GM19023 (cell line): ENCODE results near the gene SEPTIN8.
"Not testable (repeated sequence)": the region's sequence is repeated elsewhere in the genome, so short reads cannot be mapped to it uniquely, and the experiment has no call there.

Experiments
- ATAC-seq: cut with Tn5 transposase; IDR thresholded peaks from one replicate; pipeline ENCODE4 v1.9.1; 2021; ENCODE audit warnings: mild to moderate bottlenecking, moderate library complexity; ENCODE audit not compliant: unreplicated experiment

Gene SEPTIN8

DNA sequence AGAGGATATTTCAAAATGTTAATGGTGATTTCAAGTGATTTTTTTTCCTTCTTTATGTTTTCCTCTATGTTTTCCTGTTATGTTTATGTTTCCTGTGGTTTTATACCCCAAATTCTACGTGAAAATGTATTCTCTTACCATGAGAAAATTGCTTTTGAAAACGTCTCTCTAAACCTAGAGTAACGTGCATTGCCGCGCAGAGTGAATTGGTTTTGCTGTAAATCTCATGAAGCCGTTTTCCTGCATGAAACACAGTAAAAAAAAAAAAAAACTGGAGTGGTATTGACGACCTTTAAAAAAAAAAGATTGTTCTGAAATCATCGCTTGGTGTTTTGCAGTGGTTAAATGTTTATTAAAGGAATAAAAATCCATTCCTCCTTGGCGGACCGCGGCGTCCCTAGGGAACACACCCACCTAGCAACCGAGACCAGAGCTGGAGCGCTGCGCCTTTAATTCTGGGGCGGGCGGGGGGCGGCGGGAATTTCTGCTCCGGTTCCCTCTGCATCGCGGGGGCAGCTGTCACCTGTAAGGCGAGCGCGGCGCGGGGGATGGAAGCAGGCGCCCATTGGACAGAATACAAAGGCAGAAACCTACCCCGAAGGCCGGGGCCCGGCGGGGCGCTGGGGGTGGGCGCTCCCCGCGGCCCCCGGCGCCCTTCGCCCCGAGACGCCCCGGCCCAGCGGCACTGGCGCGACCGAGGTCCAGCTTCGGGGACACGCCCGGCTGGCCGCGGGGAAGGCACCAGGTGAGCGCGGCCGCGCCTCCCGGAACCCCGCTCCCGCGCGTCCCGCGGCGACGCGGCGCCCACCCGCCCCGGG is 36.0 kb upstream of the SEPTIN8 start, which contains the start of gene SOWAHA:
Gene SOWAHA (plus strand): TSS at position 522 of the 818 bp plus-strand sequence. CDS start 320 bp downstream, outside the sequence.
- no peak for ATAC-seq

DNA sequence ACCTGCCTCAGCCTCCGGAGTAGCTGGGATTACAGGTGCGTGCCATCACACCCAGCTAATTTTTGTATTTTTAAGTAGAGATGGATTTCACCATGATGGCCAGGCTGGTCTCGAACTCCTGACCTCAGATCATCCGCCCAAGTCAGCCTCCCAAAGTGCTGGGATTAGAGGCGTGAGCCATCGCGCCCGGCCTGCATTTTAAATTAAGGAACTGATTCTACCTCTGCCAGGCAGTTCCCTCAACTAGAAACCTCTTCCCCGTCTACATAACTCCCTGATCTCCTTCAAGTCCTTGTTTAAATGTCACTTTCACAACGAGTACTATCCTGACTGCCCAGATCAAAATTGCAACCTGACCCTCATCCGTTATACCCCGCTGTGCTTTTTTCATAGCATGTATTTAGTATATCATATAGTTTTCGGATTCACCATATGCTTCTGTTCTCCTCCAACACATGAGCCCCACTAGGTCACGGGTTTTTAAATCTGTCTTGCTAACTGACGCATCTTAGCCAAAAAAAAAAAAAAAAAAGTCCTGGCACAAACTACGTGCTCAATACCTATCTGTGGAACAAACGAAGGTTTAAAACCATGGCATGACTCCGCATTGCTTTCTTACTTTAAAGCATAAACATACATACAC is 35.2 kb upstream of the SEPTIN8 start:
- no peak for ATAC-seq

DNA sequence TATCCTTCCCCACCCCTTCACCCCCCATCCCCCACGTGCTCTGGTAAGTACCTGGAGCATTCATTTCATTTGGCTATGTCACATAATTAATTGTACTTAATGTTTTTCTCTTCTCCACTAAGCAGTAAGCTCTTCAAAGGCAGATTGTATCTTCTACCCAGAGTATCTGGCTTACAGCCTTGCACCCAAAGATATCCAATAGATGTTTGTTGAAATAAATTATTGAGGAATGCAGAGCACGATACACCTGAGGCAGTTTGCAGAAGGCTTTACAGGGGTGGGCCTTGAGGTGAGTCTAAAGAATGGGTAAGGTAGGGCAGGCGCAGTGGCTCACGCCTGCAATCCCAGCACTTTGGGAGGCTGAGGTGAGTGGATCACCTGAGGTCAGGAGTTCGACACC is 33.6 kb upstream of the SEPTIN8 start:
- no peak for ATAC-seq

DNA sequence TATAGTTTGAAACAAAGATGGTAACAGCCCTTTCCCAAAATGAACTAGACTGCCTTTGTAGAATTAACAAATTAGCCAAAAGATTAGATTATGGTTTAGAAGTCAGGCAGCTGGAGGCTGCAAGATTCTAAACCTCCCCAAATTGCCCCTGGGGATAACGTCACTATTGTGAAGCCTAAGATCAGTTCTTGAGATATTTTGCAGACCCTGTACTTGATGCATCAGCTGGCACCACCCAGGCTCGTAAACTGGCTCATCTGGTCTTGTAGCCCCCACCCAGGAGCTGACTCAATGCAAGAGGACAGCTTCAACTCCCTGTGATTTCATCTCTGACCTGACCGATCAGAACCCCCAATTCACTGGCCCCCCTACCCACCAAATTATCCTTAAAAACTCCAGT is 31.8 kb upstream of the SEPTIN8 start:
- no peak for ATAC-seq

DNA sequence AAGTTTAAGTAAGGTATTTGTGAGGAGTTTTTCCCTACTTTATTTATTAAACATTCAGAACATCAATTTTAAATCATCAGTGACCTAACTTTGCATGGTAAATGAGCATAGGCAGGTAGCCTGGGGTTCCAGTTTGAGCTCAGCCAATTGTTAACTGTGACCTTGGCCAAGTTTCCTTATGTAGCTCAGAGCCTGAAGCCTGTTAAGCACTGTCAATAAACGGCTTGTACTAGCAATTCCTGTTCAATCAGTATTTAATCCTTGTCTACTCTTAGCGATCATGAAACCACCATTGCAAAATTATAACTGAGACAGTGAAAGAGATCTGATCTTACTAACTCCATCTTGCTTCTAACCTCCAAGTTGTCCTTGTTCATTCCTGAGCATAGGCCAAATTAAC is 31.4 kb upstream of the SEPTIN8 start:
- no peak for ATAC-seq

- no peak for ATAC-seq
These were observed 30.3 kb upstream of the SEPTIN8 start for GRCh38 chr5:132807163-132807838.

DNA sequence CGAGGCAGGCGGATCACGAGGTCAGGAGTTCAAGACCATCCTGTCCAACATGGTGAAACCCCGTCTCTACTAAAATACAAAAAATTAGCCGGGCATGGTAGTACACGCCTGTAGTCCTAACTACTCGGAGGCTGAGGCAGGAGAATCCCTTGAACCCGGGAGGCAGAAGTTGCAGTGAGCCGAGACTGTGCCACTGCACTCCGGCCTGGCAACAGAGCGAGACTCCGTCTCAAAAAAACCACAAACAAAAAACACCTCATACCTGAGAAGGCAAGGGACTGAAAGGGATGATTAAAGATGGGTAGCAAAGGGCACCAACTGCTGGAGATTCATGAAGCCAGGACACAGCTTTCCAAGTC is 29.7 kb upstream of the SEPTIN8 start:
- ATAC-seq = not testable (repeated sequence)

DNA sequence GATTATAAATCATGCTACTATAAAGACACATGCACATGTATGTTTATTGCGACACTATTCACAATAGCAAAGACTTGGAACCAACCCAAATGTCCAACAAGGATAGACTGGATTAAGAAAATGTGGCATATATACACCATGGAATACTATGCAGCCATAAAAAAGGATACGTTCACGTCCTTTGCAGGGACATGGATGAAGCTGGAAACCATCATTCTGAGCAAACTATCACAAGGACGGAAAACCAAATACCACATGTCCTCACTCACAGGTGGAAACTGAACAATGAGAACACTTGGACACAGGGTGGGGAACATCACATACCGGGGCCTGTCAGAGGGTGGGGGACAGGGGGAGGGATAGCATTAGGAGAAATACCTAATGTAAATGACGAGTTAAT is 28.8 kb upstream of the SEPTIN8 start:
- not testable (repeated sequence) for ATAC-seq

DNA sequence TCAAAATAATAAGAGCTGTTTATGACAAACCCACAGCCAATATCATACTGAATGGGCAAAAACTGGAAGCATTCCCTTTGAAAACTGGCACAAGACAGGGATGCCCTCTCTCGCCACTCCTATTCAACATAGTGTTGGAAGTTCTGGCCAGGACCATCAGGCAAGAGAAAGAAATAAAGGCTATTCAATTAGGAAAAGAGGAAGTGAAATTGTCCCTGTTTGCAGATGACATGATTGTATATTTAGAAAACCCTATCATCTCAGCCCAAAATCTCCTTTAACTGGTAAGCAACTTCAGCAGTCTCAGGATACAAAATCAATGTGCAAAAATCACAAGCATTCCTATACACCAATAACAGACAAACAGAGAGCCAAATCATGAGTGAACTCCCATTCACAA is 27.2 kb upstream of the SEPTIN8 start:
- ATAC-seq = not testable (repeated sequence)

- ATAC-seq = not testable (repeated sequence)
These were observed 25.6 kb upstream of the SEPTIN8 start for GRCh38 chr5:132802685-132803066.

DNA sequence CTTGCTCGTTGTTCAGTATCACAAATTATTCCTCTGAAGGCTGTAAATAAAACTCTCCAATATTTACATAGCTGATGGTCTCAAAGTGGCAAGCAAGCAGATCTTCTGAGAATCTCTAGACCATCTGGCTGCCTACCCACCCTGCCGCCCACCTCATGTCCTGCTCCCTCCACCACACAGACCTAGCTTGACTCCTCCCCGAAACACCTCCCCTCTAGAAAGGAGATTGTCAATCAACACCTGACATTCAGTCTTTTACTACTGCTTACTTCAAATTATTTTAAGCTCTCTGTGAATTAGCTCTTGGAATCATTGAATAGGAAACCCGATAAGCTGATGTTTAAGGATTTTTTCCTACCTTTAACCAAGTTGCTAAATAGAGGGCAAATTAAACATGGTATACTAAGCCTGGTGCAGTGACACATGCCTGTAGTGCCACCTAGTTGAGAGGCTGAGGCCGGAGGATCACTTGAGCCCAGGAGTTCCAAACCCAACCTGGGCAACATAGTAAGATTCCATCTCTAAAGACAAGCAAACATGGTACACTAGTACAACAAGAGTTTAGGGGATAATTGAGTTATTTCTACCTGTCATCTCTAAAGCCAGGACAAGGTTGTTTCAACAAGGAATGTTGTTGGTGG is 25.1 kb upstream of the SEPTIN8 start:
- no peak for ATAC-seq

DNA sequence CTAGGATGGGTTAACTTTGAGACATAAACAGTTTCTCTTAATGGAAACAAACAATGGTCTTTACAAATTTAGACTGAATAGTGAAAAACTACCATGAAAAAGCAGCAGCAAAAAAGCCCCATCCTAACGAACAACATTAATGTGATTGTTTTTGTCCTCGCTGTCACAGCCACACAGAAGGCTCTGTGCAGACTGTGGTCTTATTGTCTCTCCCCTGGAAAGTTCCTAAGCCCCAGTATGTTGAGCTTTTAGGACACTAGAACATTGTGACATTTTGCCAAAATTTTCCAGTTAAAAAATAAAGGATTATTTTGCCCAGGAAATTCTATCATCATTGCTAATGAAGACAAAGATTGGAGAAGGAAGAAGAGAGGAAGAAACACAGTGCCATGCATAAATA is 23.5 kb upstream of the SEPTIN8 start:
- no peak for ATAC-seq

DNA sequence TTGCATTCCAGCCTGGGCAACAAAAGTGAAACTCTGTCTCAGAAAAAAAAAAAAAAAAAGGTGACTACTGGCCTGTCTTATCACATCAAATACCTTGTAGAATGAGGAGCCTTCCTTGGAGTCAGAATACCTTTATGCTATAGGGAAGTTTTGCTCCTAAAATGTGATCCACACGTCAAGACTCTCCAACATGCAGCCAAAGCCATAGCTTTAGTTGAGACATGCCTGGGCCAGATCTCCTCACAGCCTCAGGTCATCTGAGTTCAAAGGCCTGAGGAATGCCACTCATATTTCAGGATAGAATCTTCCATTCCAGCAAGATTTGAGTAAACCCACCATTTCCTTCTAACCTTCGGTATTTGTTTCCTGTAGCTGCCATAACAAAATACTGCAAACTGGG is 22.4 kb upstream of the SEPTIN8 start:
- ATAC-seq = no peak

GRCh38 chr5:132797651-132798050 is 20.6 kb upstream of the SEPTIN8 start:
- ATAC-seq = no peak

DNA sequence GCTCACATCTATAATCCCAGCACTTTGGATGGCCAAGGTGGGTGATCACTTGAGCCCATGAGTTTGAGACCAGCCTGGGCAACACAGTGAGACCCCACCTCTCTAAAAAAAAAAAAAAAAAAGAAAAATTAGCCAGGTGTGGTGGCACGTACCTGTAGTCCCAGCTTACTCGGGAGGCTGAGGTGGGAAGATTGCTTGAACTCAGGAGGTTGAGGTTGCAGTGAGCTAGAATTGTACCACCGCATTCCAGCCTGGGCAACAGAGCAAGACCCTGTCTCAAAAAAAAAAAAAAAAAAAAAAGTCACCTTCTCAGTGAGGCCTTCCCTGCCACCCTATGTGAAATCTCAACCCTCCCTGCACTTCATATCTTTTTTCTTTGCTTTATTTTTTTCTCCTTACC is 14.0 kb upstream of the SEPTIN8 start:
- no peak for ATAC-seq

GRCh38 chr5:132790201-132790865 is 13.3 kb upstream of the SEPTIN8 start:
- no peak for ATAC-seq

GRCh38 chr5:132788990-132789886 is 12.2 kb upstream of the SEPTIN8 start:
- ATAC-seq = no peak

DNA sequence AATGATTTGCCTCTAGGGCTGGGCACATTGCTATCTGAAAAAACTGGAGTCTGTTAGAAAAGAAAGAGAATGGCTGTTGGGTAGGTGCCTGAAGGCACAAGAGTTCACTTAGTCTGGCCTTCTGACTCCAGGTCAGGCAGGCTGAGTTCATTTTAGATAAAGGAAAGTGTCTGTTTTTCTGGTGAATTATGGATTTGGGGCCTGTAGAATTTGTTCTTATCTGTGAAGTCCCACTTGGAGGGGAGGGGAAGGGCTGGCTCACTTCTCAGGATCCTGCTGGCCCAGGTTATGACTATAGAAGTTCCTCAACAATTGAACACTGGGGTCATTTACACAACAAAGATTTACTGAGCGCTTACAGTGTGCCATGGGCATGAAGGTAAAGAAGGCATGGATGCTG is 11.5 kb upstream of the SEPTIN8 start:
- no peak for ATAC-seq

- ATAC-seq = no peak
These were observed 10.0 kb upstream of the SEPTIN8 start for GRCh38 chr5:132787076-132787475.

- no peak for ATAC-seq
These were observed 8.8 kb upstream of the SEPTIN8 start for GRCh38 chr5:132785864-132786263.
